NCI-H2107 (cell line): ENCODE measurements around the gene CD96.

Experiments used
- DNase-seq: peaks from one replicate; lab custom pipeline; 2025; lab: John Stamatoyannopoulos, UW

Gene CD96

DNA sequence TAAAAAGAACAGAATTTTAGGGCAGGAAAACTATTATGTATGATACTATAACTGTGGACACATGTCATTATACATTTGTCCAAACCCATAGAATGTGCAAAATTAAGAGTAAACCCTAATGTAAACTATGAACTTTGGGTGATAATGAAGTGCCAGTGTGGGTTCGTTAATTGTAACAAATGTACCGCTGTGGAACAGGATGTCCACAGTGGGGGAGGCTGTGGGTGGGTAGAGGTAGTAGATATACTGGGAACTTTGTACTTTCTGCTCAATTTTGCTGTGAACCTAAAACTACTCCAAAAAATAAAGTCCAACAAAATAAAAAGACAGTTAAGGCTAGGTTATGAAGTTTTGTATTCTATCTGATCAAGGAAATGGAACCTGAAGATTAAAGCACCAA lies 24.8 kb downstream of the CD96 start:
- no peak for DNase-seq

DNA sequence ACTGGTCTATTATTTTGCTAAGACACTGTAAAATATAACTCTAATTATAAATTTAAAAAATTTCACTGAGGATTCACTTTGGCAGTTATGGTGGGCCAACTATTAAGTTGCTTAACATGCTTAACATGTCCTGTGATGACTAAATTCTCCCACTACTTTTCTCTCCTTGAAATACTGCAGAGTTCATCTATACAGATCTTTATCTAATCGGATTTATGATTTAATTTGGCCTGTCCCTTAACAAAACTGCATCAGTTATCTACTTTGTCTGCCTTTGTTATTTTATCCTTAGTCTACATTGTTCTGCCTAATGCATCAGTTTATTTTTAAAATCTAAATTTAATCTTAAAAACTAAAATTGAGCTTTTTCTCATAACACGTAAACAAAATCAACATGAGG lies 26.4 kb downstream of the CD96 start:
- DNase-seq = no peak

DNA sequence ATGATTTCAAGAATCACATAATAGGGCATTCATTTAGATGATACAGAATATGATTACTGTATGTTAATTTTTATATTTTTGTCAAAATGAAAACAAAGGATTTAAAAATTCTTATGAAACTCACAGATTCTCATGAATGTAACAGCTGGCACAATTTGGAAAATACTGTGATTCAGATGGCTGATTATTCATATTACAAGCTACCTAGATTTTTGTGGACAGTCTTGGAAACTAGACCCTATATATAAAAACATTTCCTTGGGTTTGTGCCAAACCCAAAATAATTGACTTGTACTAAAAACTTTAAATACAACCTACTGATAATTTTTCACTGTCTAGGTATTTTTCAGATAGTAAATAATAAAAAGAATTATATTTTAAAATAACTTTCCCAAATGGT lies 26.9 kb downstream of the CD96 start:
- DNase-seq = no peak

DNA sequence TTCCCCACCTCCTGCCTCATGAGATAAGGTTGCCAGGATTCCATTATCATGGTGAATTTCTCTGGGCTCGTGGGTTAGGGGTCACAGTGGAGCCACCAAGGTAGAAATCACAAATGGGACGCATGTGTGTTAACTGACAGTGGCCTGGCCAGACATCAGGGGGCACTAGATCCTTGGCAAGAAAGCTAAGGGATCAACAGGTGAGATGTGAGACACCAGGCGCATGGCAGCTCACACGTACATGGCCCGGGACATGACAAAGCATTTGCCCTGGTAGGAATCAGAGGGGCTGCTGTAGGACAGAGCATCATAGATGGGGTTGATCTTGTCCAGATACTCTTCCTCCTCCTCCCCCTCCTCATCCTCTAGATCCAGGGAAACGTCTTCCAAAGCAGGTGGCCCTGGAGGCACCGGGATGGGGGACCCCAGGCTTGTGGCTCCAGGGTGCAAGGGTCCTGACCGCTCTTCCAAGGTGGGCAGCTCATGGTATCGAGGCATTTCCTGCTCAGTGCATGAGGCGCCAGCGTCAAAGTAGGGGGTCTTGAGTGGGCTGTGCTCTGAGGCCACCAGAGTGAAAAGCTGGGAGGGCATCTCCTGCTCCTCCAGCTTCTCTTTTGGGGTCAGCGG lies 28.5 kb downstream of the CD96 start:
- no peak for DNase-seq

DNA sequence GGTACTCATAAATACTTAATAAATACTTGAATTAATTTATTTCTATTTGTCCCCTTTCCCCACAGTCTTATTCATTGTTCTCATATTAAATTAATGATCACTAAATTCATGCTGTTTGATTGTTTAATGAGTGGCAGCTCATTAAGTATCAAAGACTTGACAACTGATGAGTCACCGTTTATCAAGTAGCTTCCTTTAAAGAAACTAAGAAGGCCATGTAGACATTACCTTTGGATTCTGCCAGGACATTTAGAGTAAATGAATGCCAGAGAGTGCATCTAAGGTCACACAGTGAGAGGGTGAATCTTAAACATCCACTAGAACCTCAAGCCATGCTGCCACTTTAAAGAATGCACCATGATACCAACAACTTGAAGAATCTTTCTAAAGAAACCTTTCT lies 29.3 kb downstream of the CD96 start:
- DNase-seq = no peak

DNA sequence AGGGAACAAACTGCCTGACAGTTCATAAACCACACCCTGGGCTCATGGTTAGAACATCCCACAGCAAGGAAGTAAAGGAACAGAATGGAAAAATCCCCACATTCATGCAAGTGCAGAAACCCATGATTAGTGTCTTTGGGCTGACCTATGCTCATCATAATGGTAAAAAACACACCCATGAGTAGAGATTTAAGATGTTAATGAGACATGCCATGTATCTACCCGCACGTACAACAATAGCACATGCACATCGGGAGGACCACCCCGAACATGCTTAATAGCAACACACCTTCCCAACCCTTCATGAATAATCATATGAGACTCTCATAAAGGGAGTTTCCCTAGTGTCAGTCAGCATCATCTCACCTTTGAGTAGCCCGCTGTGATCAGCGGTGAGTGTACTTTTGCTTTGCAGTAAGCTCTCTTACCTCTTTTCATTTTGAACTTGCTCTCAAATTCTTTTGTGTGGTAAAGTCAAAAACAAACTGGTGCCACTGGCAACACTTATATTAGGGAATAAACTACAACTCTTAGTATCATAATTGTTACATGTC lies 30.0 kb downstream of the CD96 start:
- no peak for DNase-seq

DNA sequence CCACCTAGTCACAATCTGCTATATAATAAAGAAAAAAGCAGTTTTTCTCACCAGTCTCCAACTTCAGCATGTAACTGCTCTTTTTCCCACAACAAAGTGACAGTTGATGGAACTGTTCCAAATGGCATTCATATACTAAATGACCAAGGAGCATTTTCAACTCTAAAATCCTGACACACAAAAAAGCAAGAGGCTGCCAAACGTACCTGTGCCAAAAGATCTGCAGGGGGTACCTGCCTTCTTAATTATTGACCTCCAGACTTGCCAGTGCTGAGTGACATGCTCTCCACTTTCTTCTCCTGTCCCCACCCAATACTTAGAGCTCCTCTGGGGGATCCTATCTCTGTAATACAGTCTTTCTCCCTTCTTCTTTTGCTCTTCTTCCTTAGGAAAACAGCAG lies 35.1 kb downstream of the CD96 start:
- no peak for DNase-seq

DNA sequence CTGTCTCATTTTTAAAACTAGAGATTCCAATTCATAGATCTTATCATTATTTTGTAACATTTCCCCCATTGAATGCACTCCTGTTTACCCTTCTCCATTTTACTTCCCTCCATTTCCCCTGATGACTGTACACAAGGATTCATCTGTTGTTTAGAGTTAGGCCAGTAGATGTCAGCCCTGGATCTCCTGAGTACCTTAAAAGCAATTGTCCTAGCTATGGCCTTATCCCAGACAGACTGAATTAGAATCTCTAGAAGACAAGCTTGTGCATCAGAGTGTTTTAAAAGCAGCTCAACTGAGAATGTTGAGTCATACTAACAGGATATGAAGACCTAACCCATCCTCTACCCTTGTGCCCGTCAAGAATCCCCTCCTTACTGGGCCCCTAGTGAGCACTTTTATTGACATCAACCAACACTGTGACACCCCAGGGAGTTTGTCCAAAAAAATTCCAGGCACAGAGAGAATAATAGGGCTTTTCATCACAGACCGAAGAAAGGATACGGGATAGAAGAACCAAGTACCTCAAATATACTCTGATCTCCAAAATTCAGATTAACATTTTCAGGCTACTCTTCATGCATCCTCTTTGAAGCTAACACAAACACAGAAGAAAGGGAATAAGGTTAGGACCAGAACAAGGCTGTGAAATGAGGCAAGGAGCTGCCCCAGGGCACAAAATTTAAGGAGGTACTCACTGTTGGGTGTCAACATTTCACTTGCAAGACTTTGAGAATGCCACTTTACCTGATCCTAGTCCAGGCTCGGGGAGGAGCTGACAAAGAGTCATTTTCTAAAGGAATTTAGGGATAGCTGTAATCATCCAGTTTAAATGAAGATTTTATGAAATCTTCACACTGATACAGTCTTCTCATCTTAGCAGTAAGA lies 36.0 kb downstream of the CD96 start:
- DNase-seq = no peak

DNA sequence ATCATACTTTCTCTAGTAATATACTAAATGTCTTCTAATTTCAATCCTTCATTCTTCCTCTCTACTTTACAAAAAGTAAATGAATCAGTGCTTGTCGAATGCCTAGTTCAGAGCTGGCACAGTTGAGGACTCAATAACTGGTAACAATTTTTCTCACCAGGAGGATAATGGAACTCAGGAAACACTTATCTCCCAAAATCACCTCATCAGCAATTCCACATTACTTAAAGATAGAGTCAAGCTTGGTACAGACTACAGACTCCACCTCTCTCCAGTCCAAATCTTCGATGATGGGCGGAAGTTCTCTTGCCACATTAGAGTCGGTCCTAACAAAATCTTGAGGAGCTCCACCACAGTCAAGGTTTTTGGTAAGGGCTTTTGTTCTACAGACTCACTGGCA lies 36.9 kb downstream of the CD96 start:
- no peak for DNase-seq

DNA sequence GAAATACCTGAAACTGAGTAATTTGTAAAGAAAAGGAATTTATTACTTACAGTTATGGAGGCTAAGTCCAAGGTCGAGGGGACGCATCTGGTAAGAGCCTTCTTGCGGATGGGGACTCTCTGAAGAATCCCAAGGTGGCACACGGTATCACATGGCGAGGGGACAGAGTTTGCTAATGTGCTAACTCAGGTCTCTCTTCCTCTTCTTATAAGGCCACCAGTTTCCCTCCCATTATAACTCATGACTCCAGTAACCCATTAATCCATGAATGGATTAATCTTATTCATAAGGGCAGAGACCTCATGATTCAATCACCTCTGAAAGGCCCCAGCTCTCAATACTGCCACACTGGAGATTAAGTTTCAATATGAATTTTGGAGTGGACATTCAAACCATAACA lies 37.5 kb downstream of the CD96 start:
- DNase-seq = no peak

DNA sequence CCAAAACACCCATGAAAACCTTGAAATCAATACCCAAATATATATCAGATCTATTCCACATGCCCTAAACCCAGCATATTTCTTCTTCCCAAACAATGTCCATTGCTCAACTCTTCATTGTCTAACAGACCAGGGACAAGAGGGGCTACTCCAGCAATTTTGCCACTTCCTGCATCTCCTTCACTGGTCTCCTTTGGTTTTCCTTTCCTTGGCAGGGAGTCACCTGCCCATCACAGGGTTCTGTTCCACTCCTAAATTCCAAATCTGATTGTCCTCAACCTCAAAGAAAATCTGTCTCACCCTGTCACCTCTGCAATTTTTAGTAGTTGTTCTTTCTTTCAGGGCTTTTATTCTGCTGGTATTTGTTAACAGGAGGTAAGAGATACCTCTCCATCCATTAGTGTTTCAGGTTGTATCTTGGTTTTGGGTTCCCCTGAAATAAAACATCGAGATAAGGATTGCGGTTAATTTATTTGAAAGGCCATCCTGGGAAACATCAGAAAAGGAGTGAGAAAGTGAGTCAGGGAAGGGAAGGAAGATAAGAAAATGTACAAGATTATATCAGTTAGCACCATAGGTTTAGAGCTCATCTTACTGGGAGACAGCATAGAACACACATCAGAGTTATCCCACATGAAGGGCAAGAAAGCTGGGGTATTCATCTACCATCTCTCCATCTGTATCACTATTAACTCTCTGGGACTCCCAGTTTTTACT lies 39.6 kb downstream of the CD96 start:
- no peak for DNase-seq

DNA sequence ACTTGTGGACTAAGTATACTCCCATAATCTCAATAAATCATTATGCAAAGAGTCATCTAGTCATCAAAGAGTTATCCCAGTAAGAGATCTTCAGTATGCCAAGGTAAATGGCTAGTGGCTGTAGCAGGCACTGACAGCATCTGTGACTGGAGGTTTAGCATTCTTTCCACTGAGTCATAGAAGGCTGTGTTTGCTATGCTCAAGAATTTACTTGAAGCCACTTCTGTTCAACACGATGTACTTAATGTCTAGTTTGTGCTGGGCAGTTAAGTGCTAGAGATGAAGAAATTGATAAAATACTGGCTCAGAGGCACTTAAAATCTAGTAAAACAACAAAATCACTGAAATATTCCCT lies 40.1 kb downstream of the CD96 start:
- DNase-seq = no peak

DNA sequence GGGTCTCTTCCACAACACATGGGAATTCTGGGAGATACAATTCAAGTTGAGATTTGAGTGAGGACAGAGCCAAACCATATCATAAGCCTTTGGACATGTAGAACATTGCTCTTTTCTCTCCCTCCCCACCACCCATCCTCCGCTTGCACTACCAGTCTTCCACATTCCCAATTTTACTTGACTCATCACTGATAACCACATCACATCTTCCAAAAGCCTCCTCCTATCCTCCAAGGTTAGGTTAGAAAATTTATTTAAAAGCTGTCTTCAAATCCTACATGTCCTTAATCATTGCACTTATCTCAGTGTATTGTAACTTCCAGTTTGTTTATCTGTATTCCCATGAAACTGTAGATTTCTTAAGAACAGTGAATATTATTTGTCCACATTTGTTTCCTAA lies 42.7 kb downstream of the CD96 start:
- DNase-seq = no peak

DNA sequence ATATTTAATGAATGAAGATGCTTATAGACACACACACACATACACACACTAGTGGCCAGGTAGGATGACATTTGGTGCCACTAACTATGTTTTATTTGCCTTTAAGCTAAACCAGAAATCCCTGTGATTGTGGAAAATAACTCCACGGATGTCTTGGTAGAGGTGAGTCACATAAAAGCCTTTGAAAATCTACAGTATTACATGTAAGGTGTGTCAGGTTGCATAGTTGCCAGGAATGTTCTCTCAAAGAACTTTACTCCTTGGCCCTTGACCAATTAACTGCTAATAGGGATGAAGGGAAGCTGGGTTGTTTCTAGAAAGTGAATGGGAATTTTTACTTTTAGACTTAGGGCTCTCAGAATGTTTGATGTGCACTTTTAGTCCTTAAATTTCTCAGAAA lies 43.2 kb downstream of the CD96 start:
- no peak for DNase-seq

DNA sequence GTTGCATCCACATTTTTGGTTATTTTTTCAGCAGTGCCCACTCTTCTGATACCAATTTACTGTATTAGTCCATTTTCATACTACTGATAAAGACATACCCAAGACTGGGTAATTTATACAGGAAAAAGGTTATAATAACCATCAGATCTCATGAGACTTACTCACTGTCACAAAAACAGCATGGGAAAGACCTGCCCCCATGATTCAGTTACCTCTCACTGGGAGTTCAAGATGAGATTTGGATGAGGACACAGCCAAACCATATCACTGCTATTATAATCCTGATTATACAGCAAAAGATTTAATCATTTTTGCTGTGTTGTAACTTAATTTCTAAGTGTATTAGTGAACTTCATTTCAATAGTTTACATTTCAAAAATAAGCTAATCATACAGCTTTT lies 46.5 kb downstream of the CD96 start:
- no peak for DNase-seq

DNA sequence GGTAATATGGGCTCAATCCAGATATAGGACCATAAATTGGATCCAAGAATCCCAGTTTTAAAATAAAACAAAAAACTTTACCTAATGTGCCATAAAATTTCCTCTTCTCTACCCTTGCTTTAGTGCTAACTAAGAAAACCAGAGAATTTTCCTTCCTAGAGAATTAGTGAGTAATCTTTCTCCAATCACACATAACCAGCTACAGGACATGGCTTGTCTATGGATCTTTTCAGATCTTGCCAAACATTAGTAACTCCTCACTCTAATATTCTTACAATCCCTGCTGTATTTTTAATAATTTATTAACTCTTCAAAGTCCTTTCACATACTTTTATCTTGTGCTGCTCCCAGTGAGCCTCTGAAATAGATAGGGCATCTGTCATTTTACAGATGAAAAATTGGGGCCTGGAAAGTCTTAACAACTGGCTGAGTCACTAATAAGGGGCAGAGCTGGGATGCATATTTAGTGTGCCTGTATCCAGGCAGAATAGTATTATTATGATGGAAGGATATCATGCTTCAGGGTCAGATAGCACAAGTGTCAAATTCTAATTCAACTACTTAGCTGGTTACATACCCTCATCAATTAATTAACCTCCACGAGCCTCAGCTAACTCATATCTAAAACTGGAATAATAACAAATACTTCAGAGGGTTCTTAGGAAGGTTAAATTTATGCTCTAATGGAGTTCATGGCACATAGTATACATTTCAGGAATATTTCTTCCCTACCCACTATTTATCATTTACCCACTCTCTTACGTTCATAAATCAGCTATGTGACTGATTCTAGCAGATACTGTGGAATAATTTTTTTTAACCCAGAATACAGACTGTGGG lies 47.5 kb downstream of the CD96 start:
- no peak for DNase-seq

DNA sequence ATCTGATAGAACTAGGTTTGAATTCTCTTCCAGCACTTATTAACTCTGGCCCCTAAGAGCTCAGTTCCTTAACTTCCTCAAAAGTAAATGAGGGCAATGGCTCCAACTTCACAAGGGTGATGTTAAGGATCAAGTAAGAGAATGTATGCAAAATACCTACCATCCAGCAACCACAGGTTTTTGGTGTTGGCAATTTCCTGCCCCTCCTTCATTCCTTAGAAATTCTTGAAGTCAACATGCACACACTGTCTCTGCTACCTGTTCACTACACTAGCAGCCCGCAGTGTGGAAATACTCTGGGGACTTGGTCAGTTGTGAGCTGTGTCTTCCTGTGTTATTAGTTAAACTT lies 48.1 kb downstream of the CD96 start:
- no peak for DNase-seq

DNA sequence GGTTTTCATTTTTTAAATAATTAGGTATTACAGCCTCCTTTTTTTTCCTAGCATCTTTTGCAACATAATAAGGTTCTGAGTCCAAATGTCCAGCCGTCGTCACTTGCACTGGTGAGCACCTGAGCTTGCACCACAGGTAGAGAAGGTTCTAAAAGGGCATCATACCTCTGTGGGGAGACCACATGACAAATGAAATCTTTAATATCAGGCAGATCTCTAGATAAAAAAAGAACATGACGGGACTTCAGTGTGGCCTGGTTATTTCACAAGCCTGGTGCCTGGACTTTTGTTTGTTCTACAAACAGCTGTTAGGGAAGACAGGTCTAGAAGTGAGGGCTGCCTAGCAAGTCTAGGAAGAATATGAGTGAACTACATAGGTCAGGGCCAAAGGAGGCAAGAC lies 49.6 kb downstream of the CD96 start:
- no peak for DNase-seq

DNA sequence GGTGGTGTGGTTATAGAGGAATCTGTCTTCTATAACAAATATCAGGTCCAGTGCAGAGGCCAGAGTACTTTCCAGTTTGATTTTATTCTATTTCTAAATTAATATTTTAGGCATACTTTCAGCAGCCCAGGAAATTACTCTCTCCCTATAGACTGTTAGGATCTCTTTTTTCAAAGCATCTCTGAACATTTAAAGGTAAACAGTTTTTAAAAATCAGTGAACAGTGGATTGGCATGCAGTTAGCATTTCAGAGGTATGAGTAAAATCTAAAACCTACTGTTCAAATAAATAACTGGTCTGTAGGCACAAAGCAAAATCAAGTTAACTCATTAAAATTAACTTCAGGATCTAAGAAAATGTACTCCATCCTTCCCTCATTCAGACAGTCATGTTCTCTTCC lies 50.1 kb downstream of the CD96 start:
- DNase-seq = no peak

DNA sequence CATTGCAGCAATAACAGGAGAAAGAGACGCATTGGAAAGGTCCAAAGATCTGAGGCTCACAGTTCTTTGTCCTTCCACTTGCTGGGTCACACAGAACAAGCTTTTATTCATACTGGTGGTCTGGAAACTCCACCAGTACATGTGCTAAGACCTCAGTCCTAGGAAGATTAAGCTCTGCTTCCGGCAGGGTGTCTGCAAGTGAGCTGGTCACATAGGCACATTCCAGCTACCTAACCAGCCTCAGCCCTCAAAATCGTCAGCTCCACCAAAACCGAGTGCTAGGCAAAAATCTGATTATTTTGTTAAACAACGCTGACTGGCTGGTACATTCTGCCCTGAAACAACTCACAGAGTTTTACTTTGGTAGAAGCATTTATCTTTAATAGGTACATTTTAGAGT lies 50.9 kb downstream of the CD96 start:
- no peak for DNase-seq

DNA sequence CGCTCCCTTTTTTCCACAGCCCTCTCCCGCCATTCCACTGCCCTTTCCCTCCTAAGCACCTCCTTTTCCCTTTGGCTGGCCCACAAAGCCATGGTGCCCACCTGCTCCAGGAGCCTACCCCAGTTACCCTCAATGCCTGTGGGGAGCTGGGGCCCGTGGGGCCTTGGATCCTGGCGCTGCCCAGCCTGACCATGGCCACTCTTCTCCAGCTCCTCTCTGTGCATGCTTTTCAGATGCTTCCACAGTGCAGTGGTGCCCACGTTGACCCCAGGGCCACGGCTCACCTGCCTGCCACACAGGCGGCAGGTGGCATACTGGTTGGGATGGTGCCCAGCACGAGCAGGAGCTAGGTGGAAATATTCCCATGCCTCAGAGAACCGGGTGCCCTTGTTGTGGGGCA lies 51.7 kb downstream of the CD96 start:
- DNase-seq = no peak

DNA sequence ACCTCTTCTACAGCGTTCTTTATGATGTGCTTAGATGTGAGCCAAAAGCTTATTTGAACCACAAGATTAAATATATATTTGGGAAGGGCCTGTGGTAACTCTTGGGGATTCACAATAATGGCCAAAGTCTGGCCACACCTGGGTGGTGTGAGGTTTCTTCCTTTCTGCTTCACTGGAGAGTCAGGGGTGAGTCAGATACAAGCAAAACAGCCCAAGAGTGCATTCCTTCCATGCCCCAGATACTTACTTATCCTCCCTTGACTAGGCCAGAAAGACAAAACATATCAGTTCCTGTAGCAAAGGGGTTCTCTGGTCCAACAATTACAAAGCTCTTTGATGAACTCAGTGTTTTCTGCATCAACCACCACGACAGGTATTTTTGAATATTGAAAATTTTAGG lies 52.2 kb downstream of the CD96 start:
- DNase-seq = no peak
